SK-N-SH (cell line): ENCODE data around the gene LRP5. TPM values are rescaled to one million over a fixed set of nuclear protein-coding genes. Genes with fewer than 3 reads are reported as not detected.
"Not testable (repeated sequence)": the region's sequence is repeated elsewhere in the genome, so short reads cannot be mapped to it uniquely, and the experiment has no call there.

Experiments
- CTCF ChIA-PET: fragments of 300-600, 350-600 bp; formaldehyde crosslinking; extraction: SDS; loops from one replicate; lab custom pipeline; 2021; lab: Yijun Ruan, JAX
- POLR2A ChIA-PET: fragments of 350-600 bp; sonication (Branson Sonifier 250); formaldehyde crosslinking; extraction: SDS; loops from one replicate; lab custom pipeline; 2020; ENCODE audit warnings: antibody characterized with exemption, inconsistent platforms; lab: Yijun Ruan, JAX
- DNase-seq: peaks from one replicate; pipeline ENCODE4 v3.0.0; 2012
- H2AFZ ChIP-seq: fragments of 200-600 bp; sonication (generic); 2 replicates; pipeline ENCODE4 v1.8.1; 2016; ENCODE audit warnings: antibody characterized with exemption, mild to moderate bottlenecking, low read depth
- H3F3A ChIP-seq: fragments of 200-600 bp; sonication (generic); replicated peaks from 2 replicates; pipeline ENCODE3; 2016; ENCODE audit warnings: antibody characterized with exemption, mild to moderate bottlenecking; ENCODE audit not compliant: insufficient read depth
- H3K27ac ChIP-seq, 2 experiments: fragments of 200-500 bp in 1 of 2; fragments of 200-600 bp in 1 of 2; sonication (Bioruptor generic) in 1 of 2; sonication (generic), shearing (Covaris generic) in 1 of 2; 2 replicates each; pipeline versions ENCODE4 v1.5.1 to v1.6.1; 2014 to 2016; ENCODE audit warnings: low read depth in 2 of 2, inconsistent platforms in 1 of 2, low read length in 1 of 2, mild to moderate bottlenecking in 1 of 2, mixed read lengths in 1 of 2
- H3K27me3 ChIP-seq: fragments of 200-600 bp; sonication (generic), shearing (Covaris generic); 2 replicates; pipeline ENCODE4 v1.6.1; 2016; ENCODE audit warnings: mixed run types; ENCODE audit not compliant: insufficient read depth
- H3K36me3 ChIP-seq, 2 experiments: fragments of 200-500 bp in 1 of 2; fragments of 200-600 bp in 1 of 2; sonication (Bioruptor generic) in 1 of 2; sonication (generic) in 1 of 2; replicated peaks in 1 of 2; 2 replicates each; pipeline versions ENCODE3 to v1.5.1; 2014 to 2016; ENCODE audit warnings: low read length in 1 of 2, mild to moderate bottlenecking in 1 of 2; ENCODE audit not compliant: insufficient read depth in 2 of 2, control insufficient read depth in 1 of 2
- H3K4me1 ChIP-seq, 2 experiments: fragments of 200-500 bp in 1 of 2; fragments of 200-600 bp in 1 of 2; sonication (Bioruptor generic) in 1 of 2; sonication (generic), shearing (Covaris generic) in 1 of 2; 2 replicates each; pipeline versions ENCODE4 v1.5.1 to v1.6.1; 2014 to 2016; ENCODE audit warnings: low read depth in 1 of 2, low read length in 1 of 2, mixed run types in 1 of 2; ENCODE audit not compliant: insufficient read depth in 2 of 2, control insufficient read depth in 1 of 2
- H3K4me2 ChIP-seq: fragments of 200-600 bp; sonication (generic), shearing (Covaris generic); 2 replicates; pipeline ENCODE4 v1.6.1; 2017; ENCODE audit warnings: mixed run types
- H3K4me3 ChIP-seq, 2 experiments: fragments of 200-500 bp in 1 of 2; fragments of 200-600 bp in 1 of 2; sonication (Bioruptor generic) in 1 of 2; sonication (generic), shearing (Covaris generic) in 1 of 2; 2 replicates each; pipeline versions ENCODE4 v1.5.1 to v1.8.1; 2014 to 2016; ENCODE audit warnings: low read depth in 2 of 2, inconsistent platforms in 1 of 2, low read length in 1 of 2, mild to moderate bottlenecking in 1 of 2, mixed read lengths in 1 of 2, moderate library complexity in 1 of 2
- H3K79me2 ChIP-seq: fragments of 200-600 bp; sonication (generic); 2 replicates; pipeline ENCODE4 v1.8.1; 2017; ENCODE audit warnings: mild to moderate bottlenecking; ENCODE audit not compliant: insufficient read depth
- H3K9ac ChIP-seq: fragments of 200-600 bp; sonication (generic); 2 replicates; pipeline ENCODE4 v1.6.1; 2017; ENCODE audit warnings: mixed run types
- H3K9me2 ChIP-seq: fragments of 200-600 bp; sonication (generic); 2 replicates; pipeline ENCODE4 v1.6.1; 2017; ENCODE audit warnings: mixed run types
- H3K9me3 ChIP-seq: fragments of 200-600 bp; sonication (generic); 2 replicates; pipeline ENCODE4 v1.6.1; 2017; ENCODE audit warnings: mixed run types, mild to moderate bottlenecking, moderate library complexity
- H4K20me1 ChIP-seq: fragments of 200-600 bp; sonication (generic); 2 replicates; pipeline ENCODE4 v1.6.1; 2017; ENCODE audit warnings: mild to moderate bottlenecking, mixed run types; ENCODE audit not compliant: insufficient read depth
- CHD2 ChIP-seq: fragments of 150-350 bp; IDR thresholded peaks from 2 replicates; pipeline ENCODE4 v1.6.1; 2018; ENCODE audit warnings: low read length; ENCODE audit not compliant: partially characterized antibody
- ELF1 ChIP-seq: IDR thresholded peaks from 2 replicates; pipeline ENCODE4 v1.4.0; 2012
- EZH2phosphoT487 ChIP-seq: fragments of 200-600 bp; sonication (generic); IDR thresholded peaks from 2 replicates; pipeline ENCODE4 v1.6.1; 2017; ENCODE audit warnings: low read depth, mixed run types, mild to moderate bottlenecking, antibody characterized with exemption, moderate library complexity, borderline replicate concordance
- GATA2 ChIP-seq: sonication (generic); formaldehyde crosslinking; IDR thresholded peaks from 2 replicates; pipeline ENCODE4 v1.5.0; 2020; ENCODE audit warnings: mild to moderate bottlenecking, missing genetic modification reagents
- JUND ChIP-seq: IDR thresholded peaks from 2 replicates; pipeline ENCODE4 v1.4.0; 2012
- NRF1 ChIP-seq: IDR thresholded peaks from 2 replicates; pipeline ENCODE4 v1.6.1; 2012; ENCODE audit warnings: low read depth, mild to moderate bottlenecking, low read length
- POLR2AphosphoS5 ChIP-seq: IDR thresholded peaks from 2 replicates; pipeline ENCODE4 v1.6.1; 2012; ENCODE audit warnings: low read depth, low read length
- RAD21 ChIP-seq: IDR thresholded peaks from 2 replicates; pipeline ENCODE4 v1.6.1; 2012; ENCODE audit warnings: mild to moderate bottlenecking, low read length
- RXRA ChIP-seq: IDR thresholded peaks from 2 replicates; pipeline ENCODE4 v1.4.0; 2012; ENCODE audit warnings: low read depth, mild to moderate bottlenecking, borderline replicate concordance
- TCF12 ChIP-seq: IDR thresholded peaks from 2 replicates; pipeline ENCODE4 v1.4.0; 2012
- WGBS: methylation state at CpG from one replicate; pipeline ENCODE4 v1.1.6; 2017; ENCODE audit warnings: low lambda C conversion rate; 5-methylcytosine and 5-hydroxymethylcytosine counted together
- polyA plus RNA-seq, 3 experiments: library from polyadenylated mRNA; depleted of rRNA; stranded (reverse); fragments of >200 nt; gene quantifications; 2 replicates each; pipeline ENCODE4 v1.2.3, GENCODE V29; 2012
- TF ChIP-seq, protein P1 (sequence below): fragments of 150-350 bp; IDR thresholded peaks from 2 replicates; pipeline ENCODE4 v1.6.1; 2016; ENCODE audit warnings: mild to moderate bottlenecking, low read depth, low read length
- TF ChIP-seq, protein P2 (sequence below): fragments of 150-350 bp; IDR thresholded peaks from 2 replicates; pipeline ENCODE4 v1.6.1; 2017; ENCODE audit warnings: antibody characterized with exemption, low read length, low read depth, borderline replicate concordance

Gene LRP5
- polyA plus RNA-seq, 1 of the 3 experiments (the other 2 are of a cell fraction), result 15.0 TPM

DNA sequence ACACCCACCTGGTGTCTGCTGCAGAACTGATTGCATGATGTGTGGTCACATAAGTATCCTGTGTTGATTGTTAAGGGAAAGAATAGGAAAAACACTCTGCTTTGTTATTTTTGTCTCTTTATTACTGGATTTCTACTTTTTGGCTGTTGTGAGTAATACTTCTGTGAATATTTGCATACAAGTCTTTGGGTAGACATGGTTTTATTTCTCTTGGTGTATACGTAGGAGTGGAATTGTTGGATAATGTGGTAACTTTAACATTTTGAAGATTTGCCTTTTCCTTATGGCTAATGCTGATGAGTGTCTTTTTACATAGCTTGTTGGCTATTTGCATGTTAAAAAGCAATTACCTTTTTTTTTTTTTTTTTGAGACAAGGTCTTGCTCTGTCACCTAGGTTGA is 161.3 kb downstream of the LRP5 start:
- no peak overlapping the region for H3K27ac ChIP-seq
- H4K20me1 ChIP-seq, result peaks cover 81% of the 10 kb centered on the region
- H3K4me2 ChIP-seq, result no peak overlapping the region
- peaks cover 4 to 6% of the 10 kb centered on the region in 2 experiments for H3K36me3 ChIP-seq
- no peaks in the 10 kb centered on the region for H3K9me3 ChIP-seq
- 100% methylated on average over 1 of the region's 1 CpG for WGBS
- no peak overlapping the region for H2AFZ ChIP-seq
- peaks cover 16 to 23% of the 10 kb centered on the region in 2 experiments; a peak in 2 of 4 replicates for H3K4me1 ChIP-seq
- no peak for DNase-seq
- H3K9ac ChIP-seq, result no peak overlapping the region
- no peak overlapping the region for H3K4me3 ChIP-seq
- TF ChIP-seq, protein P1, sequence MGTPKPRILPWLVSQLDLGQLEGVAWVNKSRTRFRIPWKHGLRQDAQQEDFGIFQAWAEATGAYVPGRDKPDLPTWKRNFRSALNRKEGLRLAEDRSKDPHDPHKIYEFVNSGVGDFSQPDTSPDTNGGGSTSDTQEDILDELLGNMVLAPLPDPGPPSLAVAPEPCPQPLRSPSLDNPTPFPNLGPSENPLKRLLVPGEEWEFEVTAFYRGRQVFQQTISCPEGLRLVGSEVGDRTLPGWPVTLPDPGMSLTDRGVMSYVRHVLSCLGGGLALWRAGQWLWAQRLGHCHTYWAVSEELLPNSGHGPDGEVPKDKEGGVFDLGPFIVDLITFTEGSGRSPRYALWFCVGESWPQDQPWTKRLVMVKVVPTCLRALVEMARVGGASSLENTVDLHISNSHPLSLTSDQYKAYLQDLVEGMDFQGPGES, result no peak
- no peak for TF ChIP-seq RAD21
- no peak for TF ChIP-seq RXRA
- TF ChIP-seq POLR2AphosphoS5, result no peak
- TF ChIP-seq EZH2phosphoT487, result no peak
- no peak for TF ChIP-seq CHD2
- no peak for TF ChIP-seq JUND
- no peak for TF ChIP-seq GATA2 (CRISPR knock-in tag)
- TF ChIP-seq NRF1, result no peak
- H3F3A ChIP-seq, result no peaks in the 10 kb centered on the region
- H3K79me2 ChIP-seq, result peaks cover 96% of the 10 kb centered on the region
- no peaks in the 10 kb centered on the region for H3K9me2 ChIP-seq
- ChIA-PET POLR2A (no interaction called here), CTCF (no interaction called here)
- no peaks in the 10 kb centered on the region for H3K27me3 ChIP-seq

DNA sequence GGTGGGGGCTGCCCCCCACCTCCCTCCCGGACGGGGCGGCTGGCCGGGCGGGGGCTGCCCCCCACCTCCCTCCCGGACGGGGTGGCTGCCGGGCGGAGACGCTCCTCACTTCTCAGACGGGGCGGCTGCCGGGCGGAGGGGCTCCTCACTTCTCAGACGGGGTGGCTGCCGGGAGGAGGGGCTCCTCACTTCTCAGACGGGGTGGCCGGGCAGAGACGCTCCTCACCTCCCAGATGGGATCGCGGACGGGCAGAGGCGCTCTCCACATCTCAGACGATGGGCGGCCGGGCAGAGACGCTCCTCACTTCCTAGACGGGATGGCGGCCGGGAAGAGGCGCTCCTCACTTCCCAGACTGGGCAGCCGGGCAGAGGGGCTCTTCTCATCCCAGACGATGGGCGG is 163.2 kb downstream of the LRP5 start:
- POLR2A ChIA-PET, H3K4me2 ChIP-seq, CTCF ChIA-PET, H3K4me1 ChIP-seq, H3K9me3 ChIP-seq, H3K9ac ChIP-seq, DNase-seq, H3F3A ChIP-seq, H2AFZ ChIP-seq, H3K4me3 ChIP-seq, H3K27ac ChIP-seq, H3K27me3 ChIP-seq, H3K9me2 ChIP-seq: not testable (repeated sequence)
- 96% methylated on average over 15 of the region's 34 CpGs for WGBS
- peaks cover 81% of the 10 kb centered on the region for H4K20me1 ChIP-seq
- peaks cover 4 to 15% of the 10 kb centered on the region in 2 experiments for H3K36me3 ChIP-seq
- H3K79me2 ChIP-seq, result peaks cover 96% of the 10 kb centered on the region

DNA sequence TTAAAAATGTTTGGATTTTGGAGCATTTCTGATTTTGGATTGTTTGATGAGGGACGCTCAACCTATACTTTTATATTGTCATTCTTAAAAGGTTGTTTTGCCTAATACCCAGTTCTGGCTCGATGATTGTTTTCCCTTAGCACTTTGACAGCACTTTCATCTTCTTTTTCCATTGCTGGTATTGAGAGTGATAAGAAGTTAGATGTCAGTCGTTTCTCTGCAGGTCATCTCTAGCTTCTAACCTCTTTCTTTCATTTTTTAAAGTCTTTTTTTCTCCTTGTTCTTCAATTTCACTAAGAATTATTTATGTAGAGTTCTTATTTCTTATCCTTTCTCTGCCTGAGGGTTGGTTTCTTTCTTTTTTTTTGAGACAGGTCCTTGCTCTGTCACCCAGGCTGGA is 167.0 kb downstream of the LRP5 start:
- Histone ChIP-seq H3K36me3 (peaks cover 0 to 10% of the 10 kb centered on the region in 2 experiments), H3K27me3 (no peaks in the 10 kb centered on the region), H3F3A (no peaks in the 10 kb centered on the region), H3K4me1 (no peaks in the 10 kb centered on the region; a peak in 1 of 4 replicates), H3K9me2 (no peaks in the 10 kb centered on the region), H3K9me3 (peaks cover 3% of the 10 kb centered on the region; the same call in 1 of the 2 replicates), H3K9ac (no peak overlapping the region), H3K79me2 (peaks cover 96% of the 10 kb centered on the region), H2AFZ (no peak overlapping the region), H3K4me3 (no peak overlapping the region), H3K4me2 (no peak overlapping the region), H4K20me1 (peaks cover 80% of the 10 kb centered on the region), H3K27ac (no peak overlapping the region)
- POLR2A ChIA-PET, result no interaction called here
- TF ChIP-seq TCF12, result no peak
- TF ChIP-seq, protein P2, sequence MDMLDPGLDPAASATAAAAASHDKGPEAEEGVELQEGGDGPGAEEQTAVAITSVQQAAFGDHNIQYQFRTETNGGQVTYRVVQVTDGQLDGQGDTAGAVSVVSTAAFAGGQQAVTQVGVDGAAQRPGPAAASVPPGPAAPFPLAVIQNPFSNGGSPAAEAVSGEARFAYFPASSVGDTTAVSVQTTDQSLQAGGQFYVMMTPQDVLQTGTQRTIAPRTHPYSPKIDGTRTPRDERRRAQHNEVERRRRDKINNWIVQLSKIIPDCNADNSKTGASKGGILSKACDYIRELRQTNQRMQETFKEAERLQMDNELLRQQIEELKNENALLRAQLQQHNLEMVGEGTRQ, result no peak
- no peak for TF ChIP-seq ELF1
- CTCF ChIA-PET, result no interaction called here
- 92% methylated on average over 3 of the region's 3 CpGs for WGBS
- no peak for DNase-seq
